HG03025 (cell line): ENCODE results near the gene SLC39A9.
"Not testable (repeated sequence)": the region's sequence is repeated elsewhere in the genome, so short reads cannot be mapped to it uniquely, and the experiment has no call there.

ENCODE experiments used
- ATAC-seq: cut with Tn5 transposase; IDR thresholded peaks from one replicate; pipeline ENCODE4 v1.9.1; 2021; ENCODE audit warnings: mild to moderate bottlenecking, moderate library complexity; ENCODE audit not compliant: unreplicated experiment, low FRiP score

Gene SLC39A9

DNA sequence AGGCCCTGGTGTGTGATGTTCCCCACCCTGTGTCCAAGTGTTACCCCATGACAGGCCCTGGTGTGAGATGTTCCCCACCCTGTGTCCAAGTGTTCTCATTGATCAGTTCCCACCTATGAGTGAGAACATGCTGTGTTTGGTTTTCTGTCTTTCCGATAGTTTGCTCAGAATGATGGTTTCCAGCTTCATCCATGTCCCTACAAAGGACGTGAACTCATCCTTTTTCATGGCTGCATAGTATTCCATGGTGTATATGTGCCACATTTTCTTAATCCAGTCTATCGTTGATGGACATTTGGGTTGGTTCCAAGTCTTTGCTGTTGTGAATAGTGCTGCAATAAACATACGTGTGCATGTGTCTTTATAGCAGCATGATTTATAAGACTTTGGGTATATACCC, 17.6 kb downstream of the SLC39A9 start:
- ATAC-seq = not testable (repeated sequence)

- ATAC-seq = no peak
Observed at GRCh38 chr14:69423279-69423678, 24.8 kb downstream of the SLC39A9 start.

GRCh38 chr14:69424149-69424923, 25.8 kb downstream of the SLC39A9 start:
- ATAC-seq = no peak

- no peak for ATAC-seq
Observed at GRCh38 chr14:69427596-69427995, 29.1 kb downstream of the SLC39A9 start.

DNA sequence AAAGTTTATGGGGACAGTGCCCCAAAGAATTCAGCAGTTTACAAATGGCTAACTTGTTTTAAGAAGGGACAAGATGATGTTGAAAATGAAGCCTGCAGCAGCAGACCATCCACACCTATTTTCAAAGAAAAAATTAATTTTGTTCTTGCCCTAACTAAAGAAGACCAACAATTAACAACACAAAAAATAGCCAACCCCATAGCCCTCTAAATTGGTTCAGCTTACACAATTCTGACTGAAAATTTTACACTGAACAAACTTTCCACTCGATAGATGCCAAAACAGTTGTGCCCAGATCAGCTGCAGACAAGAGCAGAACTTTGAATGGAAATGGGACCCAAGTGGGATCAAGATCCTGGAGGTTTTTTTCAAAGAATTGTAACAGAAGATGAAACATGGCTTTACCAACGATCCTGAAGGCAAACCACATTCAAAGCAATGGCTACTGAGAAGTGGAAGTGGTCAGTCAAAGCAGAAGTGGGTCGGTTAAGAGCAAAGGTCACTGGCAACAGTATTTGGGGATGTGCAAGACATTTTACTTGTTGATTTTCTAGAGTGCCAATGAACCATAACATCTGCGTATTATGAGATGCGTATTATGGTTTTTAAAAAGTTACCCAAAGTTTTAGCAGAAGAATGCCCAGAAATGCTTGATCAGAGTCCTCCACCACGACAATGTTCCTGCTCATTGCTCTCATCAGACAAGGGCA, 30.0 kb downstream of the SLC39A9 start:
- no peak for ATAC-seq

DNA sequence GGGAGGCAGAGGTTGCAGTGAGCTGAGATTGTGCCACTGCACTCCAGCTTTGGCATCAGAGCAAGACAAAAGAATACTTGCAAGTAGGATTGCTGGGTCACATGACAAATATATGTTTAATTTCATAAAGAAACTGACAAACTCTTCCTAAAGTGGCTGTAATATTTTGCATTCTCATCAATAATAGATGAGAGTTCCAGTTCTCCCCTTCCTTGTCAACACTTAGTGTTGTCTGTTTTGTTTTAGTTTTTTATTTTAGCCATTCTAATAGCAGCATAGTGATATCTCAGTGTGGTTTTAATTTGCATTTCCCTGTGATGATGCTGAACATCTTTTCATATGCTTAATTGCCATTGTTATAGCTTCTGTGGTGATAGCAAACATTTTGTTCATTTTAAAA, 31.2 kb downstream of the SLC39A9 start:
- no peak for ATAC-seq

GRCh38 chr14:69430306-69430939, 31.9 kb downstream of the SLC39A9 start:
- ATAC-seq = no peak

- no peak for ATAC-seq
Observed at GRCh38 chr14:69432364-69432763, 33.9 kb downstream of the SLC39A9 start.

- ATAC-seq = no peak
Observed at GRCh38 chr14:69439521-69440270, 41.2 kb downstream of the SLC39A9 start.

- no peak for ATAC-seq
Observed at GRCh38 chr14:69441948-69442347, 43.5 kb downstream of the SLC39A9 start.

DNA sequence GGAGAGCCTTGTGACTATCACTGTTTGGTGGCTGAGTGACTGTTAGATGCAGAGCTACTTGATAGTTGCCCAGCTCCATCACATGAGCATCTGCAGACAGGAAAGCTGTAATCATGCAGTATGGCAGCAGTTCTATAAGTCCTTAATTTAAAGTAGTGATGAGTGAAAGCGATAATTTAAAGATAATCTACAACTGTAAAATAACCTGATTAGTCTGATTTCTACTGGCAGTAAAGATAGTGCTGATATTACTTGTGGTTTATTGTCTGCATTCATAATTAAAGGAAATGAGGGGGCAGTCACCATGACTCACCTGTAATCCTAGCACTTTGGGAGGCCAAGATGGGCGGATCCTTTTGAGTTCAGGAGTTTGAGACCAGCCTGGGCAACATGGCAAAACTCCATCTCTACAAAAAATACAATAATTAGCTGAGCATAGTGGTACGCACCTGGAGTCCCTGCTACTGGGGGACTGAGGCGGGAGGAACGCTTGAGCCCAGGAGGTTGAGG, 44.9 kb downstream of the SLC39A9 start:
- no peak for ATAC-seq

DNA sequence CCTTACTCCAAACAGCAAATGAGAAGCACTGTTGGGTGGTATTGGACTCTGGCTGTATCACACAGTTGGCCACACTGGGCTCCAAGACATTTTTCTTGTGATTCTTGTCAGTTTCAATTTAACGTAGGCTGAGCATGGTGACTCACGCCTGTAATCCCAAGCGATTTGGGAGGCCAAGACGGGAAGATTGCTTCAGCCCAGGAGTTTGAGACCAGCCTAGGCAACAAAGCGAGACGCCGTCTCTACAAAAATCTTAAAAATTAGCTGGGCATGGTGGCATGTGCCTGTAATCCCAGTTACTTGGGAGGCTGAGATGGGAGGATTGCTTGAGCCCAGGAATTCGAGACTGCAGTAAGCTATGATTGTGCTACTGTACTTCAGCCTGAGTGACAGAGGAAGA, 50.7 kb downstream of the SLC39A9 start:
- no peak for ATAC-seq

DNA sequence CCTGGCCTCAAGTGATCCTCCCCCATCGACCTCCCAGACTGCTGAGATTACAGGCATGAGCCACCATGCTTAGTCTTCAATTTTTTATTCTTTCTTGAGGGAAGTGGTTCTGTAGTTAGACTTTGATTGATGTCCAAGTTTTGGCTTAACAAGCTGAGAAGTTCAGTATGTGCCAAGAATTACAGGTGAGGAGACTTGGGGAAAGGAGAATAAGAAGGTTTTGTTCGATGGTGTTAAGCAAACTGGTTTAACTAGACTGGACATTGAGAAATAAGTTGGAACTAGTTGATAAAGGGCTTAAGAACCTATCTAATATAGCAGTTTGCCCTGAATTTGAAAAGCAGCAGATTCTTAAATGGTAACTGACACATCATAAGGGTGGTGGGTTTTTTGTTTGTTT, 53.4 kb downstream of the SLC39A9 start:
- no peak for ATAC-seq

DNA sequence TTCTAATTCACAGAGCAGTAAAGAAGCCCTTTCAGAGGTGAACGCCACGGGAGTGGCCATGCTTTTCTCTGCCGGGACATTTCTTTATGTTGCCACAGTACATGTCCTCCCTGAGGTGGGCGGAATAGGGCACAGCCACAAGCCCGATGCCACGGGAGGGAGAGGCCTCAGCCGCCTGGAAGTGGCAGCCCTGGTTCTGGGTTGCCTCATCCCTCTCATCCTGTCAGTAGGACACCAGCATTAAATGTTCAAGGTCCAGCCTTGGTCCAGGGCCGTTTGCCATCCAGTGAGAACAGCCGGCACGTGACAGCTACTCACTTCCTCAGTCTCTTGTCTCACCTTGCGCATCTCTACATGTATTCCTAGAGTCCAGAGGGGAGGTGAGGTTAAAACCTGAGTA, 59.9 kb downstream of the SLC39A9 start:
- no peak for ATAC-seq

DNA sequence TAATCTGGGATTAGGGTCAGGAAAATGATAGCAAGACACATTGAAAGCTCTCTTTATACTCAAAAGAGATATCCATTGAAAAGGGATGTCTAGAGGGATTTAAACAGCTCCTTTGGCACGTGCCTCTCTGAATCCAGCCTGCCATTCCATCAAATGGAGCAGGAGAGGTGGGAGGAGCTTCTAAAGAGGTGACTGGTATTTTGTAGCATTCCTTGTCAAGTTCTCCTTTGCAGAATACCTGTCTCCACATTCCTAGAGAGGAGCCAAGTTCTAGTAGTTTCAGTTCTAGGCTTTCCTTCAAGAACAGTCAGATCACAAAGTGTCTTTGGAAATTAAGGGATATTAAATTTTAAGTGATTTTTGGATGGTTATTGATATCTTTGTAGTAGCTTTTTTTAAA, 60.6 kb downstream of the SLC39A9 start:
- ATAC-seq = no peak

DNA sequence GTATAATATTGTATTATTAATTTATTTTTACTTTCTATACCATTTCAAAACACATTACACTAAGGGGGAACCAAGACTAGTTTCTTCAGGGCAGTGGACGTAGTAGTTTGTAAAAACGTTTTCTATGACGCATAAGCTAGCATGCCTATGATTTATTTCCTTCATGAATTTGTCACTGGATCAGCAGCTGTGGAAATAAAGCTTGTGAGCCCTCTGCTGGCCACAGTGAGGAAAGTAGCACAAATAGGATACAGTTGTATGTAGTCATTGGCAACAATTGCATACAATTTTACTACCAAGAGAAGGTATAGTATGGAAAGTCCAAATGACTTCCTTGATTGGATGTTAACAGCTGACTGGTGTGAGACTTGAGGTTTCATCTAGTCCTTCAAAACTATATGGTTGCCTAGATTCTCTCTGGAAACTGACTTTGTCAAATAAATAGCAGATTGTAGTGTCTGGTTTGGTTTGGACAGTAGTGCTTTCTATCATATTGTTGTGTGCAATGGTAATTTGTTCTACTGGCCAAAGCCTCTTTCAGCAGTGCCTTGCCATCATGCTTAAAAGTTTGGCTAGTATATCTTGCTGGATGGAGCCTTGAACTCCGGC, 61.7 kb downstream of the SLC39A9 start:
- no peak for ATAC-seq

DNA sequence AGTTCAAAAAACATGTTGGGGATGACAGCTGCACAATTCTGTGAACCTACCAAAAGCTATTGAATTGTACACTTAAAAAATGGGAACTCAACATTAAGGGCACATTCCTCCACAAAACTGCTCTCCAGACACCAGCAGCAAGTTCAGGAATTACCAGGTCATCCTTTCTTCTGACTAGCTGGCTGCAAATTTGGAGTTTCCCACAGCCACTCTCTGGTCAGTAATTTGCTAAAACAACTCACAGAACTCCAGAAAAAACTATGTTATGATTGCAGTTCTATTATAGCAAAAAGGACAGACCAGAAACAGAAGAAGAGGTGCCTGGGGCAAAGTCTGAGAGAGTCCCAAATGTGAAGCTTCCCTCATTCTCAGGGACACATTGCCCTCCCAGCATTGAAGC, 65.9 kb downstream of the SLC39A9 start:
- no peak for ATAC-seq

DNA sequence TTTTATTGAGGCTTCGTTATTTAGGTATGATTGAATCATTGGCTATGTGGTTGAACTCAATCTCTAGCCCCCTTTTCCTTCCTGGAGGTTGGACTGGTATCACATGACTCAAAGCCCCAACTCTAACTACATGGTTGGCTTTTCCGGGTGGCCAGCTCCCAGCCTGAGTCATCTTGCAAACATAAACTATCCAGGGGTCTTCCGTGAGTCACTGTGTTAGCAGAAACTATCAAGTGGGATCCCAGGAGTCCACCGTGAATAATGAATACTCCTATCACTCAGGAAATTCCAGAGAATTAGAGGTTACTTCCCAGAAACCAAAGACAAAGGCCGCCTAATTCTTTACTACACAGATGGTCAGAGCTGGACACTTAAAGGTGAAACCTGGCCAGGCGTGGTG, 66.3 kb downstream of the SLC39A9 start:
- no peak for ATAC-seq

DNA sequence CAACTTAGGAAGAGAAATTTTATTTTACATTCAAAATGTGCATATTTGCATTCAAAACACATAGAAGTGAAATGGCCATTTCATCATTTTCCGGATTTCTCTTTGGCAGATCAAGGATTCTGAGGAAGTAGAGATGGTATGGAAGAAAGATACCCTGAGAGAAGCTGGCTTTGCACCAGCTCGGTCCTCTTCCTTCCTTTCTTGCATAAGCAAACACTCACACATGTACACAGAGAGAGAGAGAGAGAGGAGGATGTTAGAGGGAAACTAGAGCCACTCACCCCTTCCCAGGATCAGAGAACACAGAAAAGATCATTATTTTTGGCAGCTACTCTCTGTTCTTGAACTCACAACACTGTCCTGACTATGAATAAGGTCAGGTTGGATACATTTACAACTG, 70.5 kb downstream of the SLC39A9 start:
- no peak for ATAC-seq

DNA sequence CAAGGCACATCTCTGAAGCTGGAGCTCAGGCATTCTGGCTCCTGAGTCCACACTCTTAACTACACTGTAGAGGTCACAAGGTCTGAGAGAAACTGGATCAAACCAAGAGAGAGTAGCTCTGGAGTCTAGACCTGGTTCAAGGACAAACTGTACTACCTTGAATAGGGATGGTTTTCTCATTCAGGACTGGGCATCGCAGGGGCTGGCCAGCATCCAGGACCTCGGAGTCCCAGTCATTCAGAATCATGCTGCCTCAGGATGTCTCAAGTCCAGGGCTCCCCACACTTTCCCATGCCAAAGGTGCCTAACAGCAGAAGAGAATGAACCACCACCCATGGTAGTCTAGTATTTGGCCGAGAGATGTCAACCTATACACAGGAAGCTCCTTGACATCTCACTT, 72.9 kb downstream of the SLC39A9 start:
- no peak for ATAC-seq
